Urinary bladder (tissue), 4 donors: Measurements from ENCODE around the gene ASPN. TPM values are rescaled to one million over a fixed set of nuclear protein-coding genes. Genes with fewer than 3 reads are reported as not detected.

Experiments used
- DNase-seq: peaks from one replicate; pipeline ENCODE4 v3.0.0-alpha.2; 2015; ENCODE audit errors: extremely low spot score
- H3K27ac ChIP-seq: one replicate; pipeline ENCODE4 v1.5.1; 2013; ENCODE audit warnings: low read depth, mild to moderate bottlenecking, moderate library complexity
- H3K36me3 ChIP-seq: one replicate; pipeline ENCODE4 v1.6.1; 2013; ENCODE audit warnings: mild to moderate bottlenecking, moderate library complexity; ENCODE audit not compliant: insufficient read depth
- H3K4me1 ChIP-seq: one replicate; pipeline ENCODE4 v1.6.1; 2013; ENCODE audit warnings: mild to moderate bottlenecking, moderate library complexity; ENCODE audit not compliant: insufficient read depth
- H3K4me3 ChIP-seq: one replicate; pipeline ENCODE4 v1.5.1; 2013; ENCODE audit warnings: low read depth, low read length
- WGBS: extraction: QIAGEN DNeasy Blood & Tissue Kit; methylation state at CpG from one replicate; pipeline ENCODE4 v1.1.7; 2013; 5-methylcytosine and 5-hydroxymethylcytosine counted together
- polyA plus RNA-seq: library from polyadenylated mRNA; stranded (reverse); fragments of 200-250 nt; gene quantifications from one replicate; pipeline ENCODE4 v1.2.3, GENCODE V29; 2013
- total RNA-seq: library from RNA; depleted of rRNA; stranded (reverse); fragments of >200 nt; gene quantifications from one replicate; pipeline ENCODE4 v1.2.3, GENCODE V29; 2014
- donor health status: healthy with polysubstance abuse.
- donor health status: healthy.

The ASPN gene
- total RNA-seq (298 TPM), polyA plus RNA-seq (7.6 TPM)

GRCh38 chr9:92482329-92482728 lies at the start of gene ASPN:
Gene ASPN (minus strand): TSS chr9:92482506.
- H3K4me1 ChIP-seq = no peaks in the 10 kb centered on the region
- WGBS = 24% methylated on average over 3 of the region's 3 CpGs
- no peak within 1 kb of the TSS for H3K27ac ChIP-seq
- H3K4me3 ChIP-seq = no peak within 1 kb of the TSS
- no peaks in the 10 kb centered on the region for H3K36me3 ChIP-seq
- DNase-seq = peak; percentile 74

- H3K27ac ChIP-seq = no peak overlapping the region
- no peaks in the 10 kb centered on the region for H3K36me3 ChIP-seq
- DNase-seq = no peak
- no peak overlapping the region for H3K4me3 ChIP-seq
- H3K4me1 ChIP-seq = no peaks in the 10 kb centered on the region
Measured at GRCh38 chr9:92530893-92531292, 48.6 kb upstream of the ASPN start.

- WGBS = 96% methylated on average over 3 of the region's 3 CpGs
Measured at GRCh38 chr9:92529124-92529523, 46.8 kb upstream of the ASPN start.

GRCh38 chr9:92528522-92528849 lies 46.2 kb upstream of the ASPN start:
- Histone ChIP-seq H3K4me1 (no peaks in the 10 kb centered on the region), H3K36me3 (no peaks in the 10 kb centered on the region), H3K27ac (no peak overlapping the region), H3K4me3 (no peak overlapping the region)
- 90% methylated on average over 1 of the region's 1 CpG for WGBS
- DNase-seq = no peak

More at GRCh38 chr9:92529124-92529523, 46.8 kb upstream of the ASPN start:
- Histone ChIP-seq H3K27ac (no peak overlapping the region), H3K36me3 (no peaks in the 10 kb centered on the region), H3K4me3 (no peak overlapping the region), H3K4me1 (no peaks in the 10 kb centered on the region)
- no peak for DNase-seq

- no peak for DNase-seq
- no peaks in the 10 kb centered on the region for H3K36me3 ChIP-seq
- H3K27ac ChIP-seq = no peak overlapping the region
- WGBS = 91% methylated on average over 4 of the region's 4 CpGs
- H3K4me1 ChIP-seq = no peaks in the 10 kb centered on the region
- H3K4me3 ChIP-seq = no peak overlapping the region
Measured at GRCh38 chr9:92527832-92528521, 45.7 kb upstream of the ASPN start.

GRCh38 chr9:92527291-92527828 lies 45.1 kb upstream of the ASPN start:
- no peak for DNase-seq
- Histone ChIP-seq H3K27ac (no peak overlapping the region), H3K4me1 (no peaks in the 10 kb centered on the region), H3K4me3 (no peak overlapping the region), H3K36me3 (no peaks in the 10 kb centered on the region)
- WGBS = 98% methylated on average over 2 of the region's 2 CpGs

GRCh38 chr9:92525306-92525705 lies 43.0 kb upstream of the ASPN start:
- 79% methylated on average over 5 of the region's 5 CpGs for WGBS
- DNase-seq = no peak
- Histone ChIP-seq H3K4me1 (no peaks in the 10 kb centered on the region), H3K36me3 (no peaks in the 10 kb centered on the region), H3K27ac (no peak overlapping the region), H3K4me3 (no peak overlapping the region)

- 98% methylated on average over 1 of the region's 1 CpG for WGBS
- H3K27ac ChIP-seq = no peak overlapping the region
- H3K4me1 ChIP-seq = no peaks in the 10 kb centered on the region
- no peak overlapping the region for H3K4me3 ChIP-seq
- no peak for DNase-seq
- no peaks in the 10 kb centered on the region for H3K36me3 ChIP-seq
Measured at GRCh38 chr9:92524881-92525280, 42.6 kb upstream of the ASPN start.

- no peak overlapping the region for H3K27ac ChIP-seq
- DNase-seq = no peak
- 81% methylated on average over 10 of the region's 10 CpGs for WGBS
- no peaks in the 10 kb centered on the region for H3K4me1 ChIP-seq
- H3K36me3 ChIP-seq = no peaks in the 10 kb centered on the region
- no peak overlapping the region for H3K4me3 ChIP-seq
Measured at GRCh38 chr9:92522983-92523970, 41.0 kb upstream of the ASPN start.

- Histone ChIP-seq H3K27ac (no peak overlapping the region), H3K4me1 (no peaks in the 10 kb centered on the region), H3K36me3 (no peaks in the 10 kb centered on the region), H3K4me3 (no peak overlapping the region)
- WGBS = 98% methylated on average over 2 of the region's 2 CpGs
- DNase-seq = no peak
Measured at GRCh38 chr9:92520837-92521236, 38.5 kb upstream of the ASPN start.

- no peak for DNase-seq
- H3K36me3 ChIP-seq = no peaks in the 10 kb centered on the region
- no peaks in the 10 kb centered on the region for H3K4me1 ChIP-seq
- H3K27ac ChIP-seq = no peak overlapping the region
- WGBS = 84% methylated on average over 4 of the region's 4 CpGs
- no peak overlapping the region for H3K4me3 ChIP-seq
Measured at GRCh38 chr9:92518199-92518598, 35.9 kb upstream of the ASPN start.

- Histone ChIP-seq H3K36me3 (no peaks in the 10 kb centered on the region), H3K27ac (no peak overlapping the region), H3K4me1 (no peaks in the 10 kb centered on the region), H3K4me3 (no peak overlapping the region)
- WGBS = 67% methylated on average over 3 of the region's 3 CpGs
- no peak for DNase-seq
Measured at GRCh38 chr9:92517046-92517445, 34.7 kb upstream of the ASPN start.

- H3K4me3 ChIP-seq = no peak overlapping the region
- no peak for DNase-seq
- 92% methylated on average over 1 of the region's 1 CpG for WGBS
- no peak overlapping the region for H3K27ac ChIP-seq
- no peaks in the 10 kb centered on the region for H3K4me1 ChIP-seq
- no peaks in the 10 kb centered on the region for H3K36me3 ChIP-seq
Measured at GRCh38 chr9:92516521-92516920, 34.2 kb upstream of the ASPN start.

- Histone ChIP-seq H3K4me1 (no peaks in the 10 kb centered on the region), H3K4me3 (no peak overlapping the region), H3K27ac (no peak overlapping the region), H3K36me3 (no peaks in the 10 kb centered on the region)
- WGBS = 94% methylated on average over 10 of the region's 10 CpGs
- no peak for DNase-seq
Measured at GRCh38 chr9:92514635-92515034, 32.3 kb upstream of the ASPN start.
